GM10266 (cell line): ENCODE results near the gene PAK1IP1.
"Not testable (repeated sequence)": the region's sequence is repeated elsewhere in the genome, so short reads cannot be mapped to it uniquely, and the experiment has no call there.

Source experiments
- DNase-seq: peaks from one replicate; pipeline ENCODE4 v3.0.0; 2012; ENCODE audit errors: extremely low spot score
- CTCF ChIP-seq: IDR thresholded peaks from 2 replicates; pipeline ENCODE4 v1.5.1; 2012; ENCODE audit warnings: mild to moderate bottlenecking, low read depth; ENCODE audit not compliant: control insufficient read depth, insufficient read depth; ENCODE audit errors: missing control alignments

Gene PAK1IP1

GRCh38 chr6:10747251-10747972, 52.6 kb downstream of the PAK1IP1 start, which contains the start of gene TMEM14B:
TMEM14B (plus strand) TSS chr6:10747805; CDS start chr6:10749246, 1,441 bp downstream.
- no peak for TF ChIP-seq CTCF
- DNase-seq = peak; percentile 96

- DNase-seq = no peak
- no peak for TF ChIP-seq CTCF
These were observed 55.0 kb downstream of the PAK1IP1 start for GRCh38 chr6:10749734-10750133.

- not testable (repeated sequence) for DNase-seq
These were observed 55.8 kb downstream of the PAK1IP1 start for GRCh38 chr6:10750568-10750967.

- DNase-seq = not testable (repeated sequence)
These were observed 57.0 kb downstream of the PAK1IP1 start for GRCh38 chr6:10751757-10752156.

- no peak for DNase-seq
- TF ChIP-seq CTCF = no peak
These were observed 61.3 kb downstream of the PAK1IP1 start for GRCh38 chr6:10756085-10756484.
